GM23248 (cell line): ENCODE results near the gene SGMS1. TPM values are rescaled to one million over a fixed set of nuclear protein-coding genes. Genes with fewer than 3 reads are reported as not detected.

ENCODE experiments used
- DNase-seq: peaks from one replicate; pipeline ENCODE4 v3.0.0-alpha.2; 2015
- H2AFZ ChIP-seq: fragments of 200-600 bp; sonication (generic); 2 replicates; pipeline ENCODE4 v1.6.1; 2016; ENCODE audit warnings: antibody characterized with exemption
- H3F3A ChIP-seq: fragments of 200-600 bp; sonication (generic); 2 replicates; pipeline ENCODE4 v1.6.1; 2016; ENCODE audit warnings: mild to moderate bottlenecking, antibody characterized with exemption, mixed run types; ENCODE audit not compliant: insufficient read depth
- H3K27ac ChIP-seq: fragments of 200-600 bp; sonication (generic); 2 replicates; pipeline ENCODE4 v1.5.1; 2016; ENCODE audit warnings: mild to moderate bottlenecking
- H3K27me3 ChIP-seq: fragments of 200-600 bp; sonication (generic); replicated peaks from 2 replicates; pipeline ENCODE4 v1.6.1; 2016; ENCODE audit warnings: mild to moderate bottlenecking; ENCODE audit not compliant: insufficient read depth
- H3K36me3 ChIP-seq: fragments of 200-600 bp; sonication (generic); 2 replicates; pipeline ENCODE4 v1.6.1; 2016; ENCODE audit warnings: low read depth, mild to moderate bottlenecking
- H3K4me1 ChIP-seq: fragments of 200-600 bp; sonication (generic); 2 replicates; pipeline ENCODE4 v1.6.1; 2016; ENCODE audit warnings: mild to moderate bottlenecking; ENCODE audit not compliant: insufficient read depth
- H3K4me2 ChIP-seq: fragments of 200-600 bp; sonication (generic); one replicate; pipeline ENCODE4 v1.6.1; 2016; ENCODE audit warnings: mild to moderate bottlenecking; ENCODE audit not compliant: unreplicated experiment
- H3K4me3 ChIP-seq: fragments of 200-600 bp; sonication (generic); 2 replicates; pipeline ENCODE4 v1.5.1; 2016; ENCODE audit warnings: mild to moderate bottlenecking
- H3K79me2 ChIP-seq: fragments of 200-600 bp; sonication (generic); 2 replicates; pipeline ENCODE4 v1.6.1; 2016; ENCODE audit warnings: mild to moderate bottlenecking; ENCODE audit not compliant: insufficient read depth
- H3K9ac ChIP-seq: fragments of 200-600 bp; sonication (generic); 2 replicates; pipeline ENCODE4 v1.6.1; 2016; ENCODE audit warnings: mild to moderate bottlenecking
- H3K9me2 ChIP-seq: fragments of 200-600 bp; sonication (generic); 2 replicates; pipeline ENCODE4 v1.6.1; 2016; ENCODE audit warnings: mixed run types, mild to moderate bottlenecking, moderate library complexity; ENCODE audit not compliant: insufficient read depth
- H3K9me3 ChIP-seq: fragments of 200-600 bp; sonication (generic); one replicate; pipeline ENCODE4 v1.6.1; 2017; ENCODE audit warnings: low read depth
- H4K20me1 ChIP-seq: fragments of 200-600 bp; sonication (generic); 2 replicates; pipeline ENCODE4 v1.6.0; 2016; ENCODE audit not compliant: insufficient read depth
- EZH2 ChIP-seq: fragments of 200-600 bp; sonication (generic); IDR thresholded peaks from 2 replicates; pipeline ENCODE4 v1.6.1; 2018; ENCODE audit warnings: antibody characterized with exemption, mild to moderate bottlenecking; ENCODE audit not compliant: insufficient read depth, poor library complexity, severe bottlenecking
- EZH2phosphoT487 ChIP-seq: fragments of 200-600 bp; sonication (generic); IDR thresholded peaks from 2 replicates; pipeline ENCODE4 v1.6.1; 2018; ENCODE audit warnings: antibody characterized with exemption, moderate library complexity, mild to moderate bottlenecking, low read depth; ENCODE audit not compliant: insufficient read depth
- WGBS, 2 experiments: methylation state at CpG; one replicate each; pipeline ENCODE4 v1.1.6; 2015 to 2017; ENCODE audit warnings: low lambda C conversion rate in 2 of 2, low coverage in 1 of 2; ENCODE audit errors: missing lambda C conversion rate in 2 of 2; 5-methylcytosine and 5-hydroxymethylcytosine counted together
- in situ Hi-C: fragments of 300-500 bp; cut with MboI; formaldehyde crosslinking; loops from 2 replicates; pipeline ENCODE4 v1.15.0; 2020
- polyA plus RNA-seq: library from polyadenylated mRNA; unstranded; fragments of >200 nt; fragmentation: Nextera tagmentation; extraction: Ambion mirVana; gene quantifications from 2 replicates; pipeline ENCODE4 v1.2.1, GENCODE V29; 2016
- total RNA-seq: library from RNA; depleted of rRNA; stranded (reverse); fragments of >200 nt; shearing (Covaris generic); gene quantifications from 2 replicates; pipeline ENCODE4 v1.2.3, GENCODE V29; 2014

SGMS1 gene
- total and polyA plus RNA-seq, 2 experiments from 2014 or later, result 22.7 to 53.6 TPM

GRCh38 chr10:50522908-50523307 lies 100.8 kb downstream of the SGMS1 start:
- Histone ChIP-seq H3K79me2 (no peaks in the 10 kb centered on the region), H3K9me2 (no peaks in the 10 kb centered on the region), H3K27me3 (no peaks in the 10 kb centered on the region), H3K4me1 (no peaks in the 10 kb centered on the region), H4K20me1 (no peaks in the 10 kb centered on the region), H3K9me3 (no peaks in the 10 kb centered on the region), H3K4me2 (no peak overlapping the region), H3K36me3 (no peaks in the 10 kb centered on the region), H3K9ac (no peak overlapping the region), H3K4me3 (no peak overlapping the region), H3K27ac (no peak overlapping the region), H2AFZ (no peak overlapping the region), H3F3A (no peaks in the 10 kb centered on the region)
- in situ Hi-C loops, result no loop called here
- no peak for TF ChIP-seq EZH2
- no peak for TF ChIP-seq EZH2phosphoT487
- WGBS, 2 experiments, result 77 to 82% methylated on average over 2 of the region's 2 CpGs
- DNase-seq, result no peak

DNA sequence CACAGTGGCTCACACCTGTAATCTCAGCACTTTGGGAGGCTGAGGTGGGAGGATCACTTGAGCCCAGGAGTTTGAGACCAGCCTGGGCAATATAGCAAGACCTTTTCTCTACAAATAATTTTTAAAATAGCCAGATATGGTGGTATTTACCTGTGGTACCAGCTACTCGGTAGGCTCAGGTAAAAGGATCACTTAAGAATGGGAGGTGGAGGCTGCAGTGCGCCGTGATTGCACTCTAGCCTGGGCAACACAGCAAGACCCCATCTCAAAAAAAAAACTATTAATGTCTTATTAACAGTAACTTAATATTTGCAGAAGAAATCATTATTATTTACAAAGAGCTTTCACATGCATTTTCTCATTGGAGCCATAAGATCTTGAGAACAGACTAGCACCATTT lies 103.6 kb downstream of the SGMS1 start:
- Histone ChIP-seq H3F3A (no peaks in the 10 kb centered on the region), H3K36me3 (no peaks in the 10 kb centered on the region), H3K4me1 (no peaks in the 10 kb centered on the region), H3K9ac (no peak overlapping the region), H3K79me2 (no peaks in the 10 kb centered on the region), H3K27me3 (no peaks in the 10 kb centered on the region), H3K9me2 (no peaks in the 10 kb centered on the region), H3K4me3 (no peak overlapping the region), H3K4me2 (no peak overlapping the region), H3K27ac (no peak overlapping the region), H2AFZ (no peak overlapping the region), H4K20me1 (no peaks in the 10 kb centered on the region), H3K9me3 (no peaks in the 10 kb centered on the region)
- 97% methylated on average over 3 of the region's 3 CpGs for WGBS, 2 experiments
- TF ChIP-seq EZH2phosphoT487, result no peak
- no peak for TF ChIP-seq EZH2
- in situ Hi-C loops, result no loop called here
- DNase-seq, result no peak

DNA sequence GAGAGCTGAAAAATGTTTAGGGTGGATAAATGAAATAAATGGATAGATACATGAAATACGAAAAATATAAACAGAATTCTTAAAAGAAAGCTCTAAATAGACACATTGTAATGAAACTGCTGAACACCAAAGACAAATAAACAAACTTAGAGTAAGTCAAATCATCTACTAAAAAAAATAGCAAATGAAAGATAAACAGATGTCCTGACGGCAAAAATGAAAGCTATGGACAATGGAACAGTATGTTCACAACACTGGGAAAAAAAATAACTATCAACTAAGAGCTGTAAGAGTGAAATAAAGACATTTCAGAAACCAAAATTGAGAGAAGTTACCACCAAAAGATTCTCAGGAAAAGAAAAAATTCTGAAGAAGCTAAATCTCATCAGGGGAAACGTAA lies 106.1 kb downstream of the SGMS1 start:
- DNase-seq, result no peak
- Histone ChIP-seq H3K9me3 (no peaks in the 10 kb centered on the region), H3K36me3 (no peaks in the 10 kb centered on the region), H3K4me3 (no peak overlapping the region), H3K27me3 (no peaks in the 10 kb centered on the region), H3K79me2 (no peaks in the 10 kb centered on the region), H3F3A (no peaks in the 10 kb centered on the region), H3K9me2 (no peaks in the 10 kb centered on the region), H3K4me1 (no peaks in the 10 kb centered on the region), H3K9ac (no peak overlapping the region), H4K20me1 (no peaks in the 10 kb centered on the region), H3K4me2 (no peak overlapping the region), H2AFZ (no peak overlapping the region), H3K27ac (no peak overlapping the region)
- 92 to 93% methylated on average over 3 of the region's 3 CpGs for WGBS, 2 experiments
- TF ChIP-seq EZH2phosphoT487, result no peak
- TF ChIP-seq EZH2, result no peak
- in situ Hi-C loops, result no loop called here

DNA sequence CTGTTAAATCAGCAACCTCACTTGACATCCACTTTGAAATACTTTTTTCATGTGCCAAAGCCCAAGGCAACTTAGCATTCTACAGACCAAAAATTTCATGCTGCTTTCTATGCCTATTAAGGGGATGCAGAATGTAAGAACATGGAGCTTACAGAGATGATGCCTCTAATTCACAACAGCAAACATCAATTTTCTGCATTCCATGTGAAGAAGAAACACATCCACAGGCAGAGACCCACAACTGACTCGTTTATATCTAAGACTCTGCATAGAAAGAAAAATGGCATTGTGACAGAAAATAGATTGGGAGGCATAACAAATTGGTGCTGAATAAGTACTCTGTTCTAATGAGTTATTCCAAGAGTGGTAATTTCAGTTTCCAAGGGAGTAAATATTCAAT lies 107.6 kb downstream of the SGMS1 start:
- H3K4me3 ChIP-seq, result no peak overlapping the region
- H3K4me2 ChIP-seq, result no peak overlapping the region
- no peak for DNase-seq
- no peaks in the 10 kb centered on the region for H3K9me2 ChIP-seq
- no peaks in the 10 kb centered on the region for H3K4me1 ChIP-seq
- H3K27ac ChIP-seq, result no peak overlapping the region
- TF ChIP-seq EZH2 (no peak), EZH2phosphoT487 (no peak)
- no peaks in the 10 kb centered on the region for H3K79me2 ChIP-seq
- H3F3A ChIP-seq, result no peaks in the 10 kb centered on the region
- no peak overlapping the region for H3K9ac ChIP-seq
- no peak overlapping the region for H2AFZ ChIP-seq
- in situ Hi-C loops, result no loop called here
- H3K27me3 ChIP-seq, result no peaks in the 10 kb centered on the region
- no peaks in the 10 kb centered on the region for H4K20me1 ChIP-seq
- H3K9me3 ChIP-seq, result no peaks in the 10 kb centered on the region
- WGBS, 2 experiments, result 10 to 14% methylated on average over 1 of the region's 1 CpG
- no peaks in the 10 kb centered on the region for H3K36me3 ChIP-seq

DNA sequence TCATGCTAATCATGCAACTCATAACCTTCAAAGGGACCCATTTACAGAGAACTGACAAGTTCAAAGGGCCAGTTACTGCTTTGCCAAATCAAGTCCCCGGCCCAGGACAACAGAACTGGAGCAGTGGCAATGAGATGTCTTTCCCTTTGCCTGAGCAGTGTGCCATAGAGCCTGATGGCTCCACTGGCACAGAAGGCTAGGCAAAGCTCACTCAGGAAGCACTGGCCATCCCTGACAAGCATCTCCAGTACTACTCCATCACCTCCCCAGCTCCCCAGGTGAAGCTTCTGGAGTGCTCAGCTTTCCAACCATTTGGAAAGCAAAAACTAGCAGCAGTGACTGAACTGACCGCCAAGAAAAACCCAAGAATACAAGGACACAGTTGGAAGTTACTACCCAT lies 108.3 kb downstream of the SGMS1 start:
- Histone ChIP-seq H4K20me1 (no peaks in the 10 kb centered on the region), H3K27ac (no peak overlapping the region), H3K27me3 (no peaks in the 10 kb centered on the region), H3K4me2 (no peak overlapping the region), H3K9me2 (no peaks in the 10 kb centered on the region), H3F3A (no peaks in the 10 kb centered on the region), H3K4me1 (no peaks in the 10 kb centered on the region), H2AFZ (no peak overlapping the region), H3K79me2 (no peaks in the 10 kb centered on the region), H3K4me3 (no peak overlapping the region), H3K36me3 (no peaks in the 10 kb centered on the region), H3K9ac (no peak overlapping the region), H3K9me3 (no peaks in the 10 kb centered on the region)
- WGBS, 2 experiments, result 70 to 76% methylated on average over 2 of the region's 2 CpGs
- TF ChIP-seq EZH2, result no peak
- TF ChIP-seq EZH2phosphoT487, result no peak
- in situ Hi-C loops, result no loop called here
- DNase-seq, result no peak
